Neural cell (in vitro differentiated cells): Measurements from ENCODE around the gene POSTN.

Experiments used
- CTCF ChIP-seq: fragments of 450-650 bp; IDR thresholded peaks from 2 replicates; pipeline ENCODE4 v1.5.1; 2014; ENCODE audit warnings: antibody characterized with exemption, mild to moderate bottlenecking, moderate library complexity; ENCODE audit not compliant: poor library complexity, severe bottlenecking
- EP300 ChIP-seq: fragments of 450-650 bp; conservative IDR thresholded peaks from 2 replicates; pipeline ENCODE4 v1.6.1; 2014; ENCODE audit warnings: antibody characterized with exemption, mild to moderate bottlenecking, moderate library complexity; ENCODE audit not compliant: poor library complexity, severe bottlenecking
- EZH2 ChIP-seq: fragments of 200-600, 300-800 bp; shearing (Covaris generic), sonication (generic); IDR thresholded peaks from 2 replicates; pipeline ENCODE4 v1.6.1; 2014; ENCODE audit warnings: antibody characterized with exemption, low read length, borderline replicate concordance, mild to moderate bottlenecking; ENCODE audit not compliant: insufficient read depth, poor library complexity, severe bottlenecking
- MXI1 ChIP-seq: fragments of 450-650 bp; conservative IDR thresholded peaks from 2 replicates; pipeline ENCODE4 v1.6.1; 2014; ENCODE audit warnings: antibody characterized with exemption, mild to moderate bottlenecking; ENCODE audit not compliant: poor library complexity, severe bottlenecking
- POLR2AphosphoS5 ChIP-seq: IDR thresholded peaks from 2 replicates; pipeline ENCODE4 v1.6.1; 2012
- SMC3 ChIP-seq: fragments of 450-650 bp; conservative IDR thresholded peaks from 2 replicates; pipeline ENCODE4 v1.6.1; 2014; ENCODE audit warnings: antibody characterized with exemption, mild to moderate bottlenecking, moderate library complexity; ENCODE audit not compliant: poor library complexity
- TAF1 ChIP-seq: IDR thresholded peaks from 2 replicates; pipeline ENCODE4 v1.6.1; 2012; ENCODE audit warnings: low read depth
- TF ChIP-seq, protein P1 (sequence below): IDR thresholded peaks from 2 replicates; pipeline ENCODE4 v1.6.1; 2012; ENCODE audit warnings: borderline replicate concordance

DNA sequence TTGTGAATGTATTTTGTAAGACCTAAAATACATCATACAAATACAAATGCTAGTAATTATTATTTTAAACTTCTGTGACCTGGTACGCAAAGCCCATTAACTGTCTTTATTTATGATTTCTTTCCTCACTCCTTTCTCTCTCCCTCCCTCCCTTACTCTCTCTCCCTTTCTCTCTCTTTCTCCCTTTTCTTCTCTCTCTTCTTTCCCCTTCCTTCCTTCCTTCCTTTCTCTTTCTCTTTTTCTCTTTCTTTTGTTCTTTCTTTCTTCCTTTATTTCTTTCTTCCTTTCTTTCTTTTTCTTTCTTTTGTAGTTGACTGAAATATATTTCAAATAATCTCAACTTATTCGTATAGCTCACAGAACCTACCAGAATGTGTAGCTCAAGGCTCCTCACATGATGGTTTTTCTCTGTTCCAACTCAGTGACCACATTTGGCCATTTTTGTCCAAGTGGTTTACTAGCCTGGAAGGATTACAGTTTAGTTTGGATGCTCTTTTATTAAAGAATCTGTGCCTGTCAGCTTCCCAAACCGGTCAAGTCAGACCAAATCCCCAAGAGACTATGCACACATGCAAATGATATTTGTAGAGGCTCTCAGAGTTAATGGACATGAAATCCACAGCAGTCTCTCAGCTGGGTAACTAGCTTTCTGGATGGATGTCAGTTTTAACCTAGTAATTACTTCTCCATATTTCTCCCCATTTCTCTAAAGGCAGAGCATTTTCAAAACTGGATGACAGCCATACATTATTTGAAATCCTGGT, 71.7 kb downstream of the POSTN start:
- TF ChIP-seq CTCF (no peak), TAF1 (no peak), POLR2AphosphoS5 (no peak), EP300 (no peak), SMC3 (no peak), MXI1 (no peak), EZH2 (no peak)
- TF ChIP-seq, protein P1, sequence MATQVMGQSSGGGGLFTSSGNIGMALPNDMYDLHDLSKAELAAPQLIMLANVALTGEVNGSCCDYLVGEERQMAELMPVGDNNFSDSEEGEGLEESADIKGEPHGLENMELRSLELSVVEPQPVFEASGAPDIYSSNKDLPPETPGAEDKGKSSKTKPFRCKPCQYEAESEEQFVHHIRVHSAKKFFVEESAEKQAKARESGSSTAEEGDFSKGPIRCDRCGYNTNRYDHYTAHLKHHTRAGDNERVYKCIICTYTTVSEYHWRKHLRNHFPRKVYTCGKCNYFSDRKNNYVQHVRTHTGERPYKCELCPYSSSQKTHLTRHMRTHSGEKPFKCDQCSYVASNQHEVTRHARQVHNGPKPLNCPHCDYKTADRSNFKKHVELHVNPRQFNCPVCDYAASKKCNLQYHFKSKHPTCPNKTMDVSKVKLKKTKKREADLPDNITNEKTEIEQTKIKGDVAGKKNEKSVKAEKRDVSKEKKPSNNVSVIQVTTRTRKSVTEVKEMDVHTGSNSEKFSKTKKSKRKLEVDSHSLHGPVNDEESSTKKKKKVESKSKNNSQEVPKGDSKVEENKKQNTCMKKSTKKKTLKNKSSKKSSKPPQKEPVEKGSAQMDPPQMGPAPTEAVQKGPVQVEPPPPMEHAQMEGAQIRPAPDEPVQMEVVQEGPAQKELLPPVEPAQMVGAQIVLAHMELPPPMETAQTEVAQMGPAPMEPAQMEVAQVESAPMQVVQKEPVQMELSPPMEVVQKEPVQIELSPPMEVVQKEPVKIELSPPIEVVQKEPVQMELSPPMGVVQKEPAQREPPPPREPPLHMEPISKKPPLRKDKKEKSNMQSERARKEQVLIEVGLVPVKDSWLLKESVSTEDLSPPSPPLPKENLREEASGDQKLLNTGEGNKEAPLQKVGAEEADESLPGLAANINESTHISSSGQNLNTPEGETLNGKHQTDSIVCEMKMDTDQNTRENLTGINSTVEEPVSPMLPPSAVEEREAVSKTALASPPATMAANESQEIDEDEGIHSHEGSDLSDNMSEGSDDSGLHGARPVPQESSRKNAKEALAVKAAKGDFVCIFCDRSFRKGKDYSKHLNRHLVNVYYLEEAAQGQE = no peak
